GM21619 (cell line): ENCODE data around the gene LNPEP.

Experiments used
- ATAC-seq: cut with Tn5 transposase; IDR thresholded peaks from one replicate; pipeline ENCODE4 v1.9.1; 2021; ENCODE audit not compliant: unreplicated experiment

LNPEP gene

GRCh38 chr5:96995419-96995818, 59.5 kb downstream of the LNPEP start:
- ATAC-seq = no peak

DNA sequence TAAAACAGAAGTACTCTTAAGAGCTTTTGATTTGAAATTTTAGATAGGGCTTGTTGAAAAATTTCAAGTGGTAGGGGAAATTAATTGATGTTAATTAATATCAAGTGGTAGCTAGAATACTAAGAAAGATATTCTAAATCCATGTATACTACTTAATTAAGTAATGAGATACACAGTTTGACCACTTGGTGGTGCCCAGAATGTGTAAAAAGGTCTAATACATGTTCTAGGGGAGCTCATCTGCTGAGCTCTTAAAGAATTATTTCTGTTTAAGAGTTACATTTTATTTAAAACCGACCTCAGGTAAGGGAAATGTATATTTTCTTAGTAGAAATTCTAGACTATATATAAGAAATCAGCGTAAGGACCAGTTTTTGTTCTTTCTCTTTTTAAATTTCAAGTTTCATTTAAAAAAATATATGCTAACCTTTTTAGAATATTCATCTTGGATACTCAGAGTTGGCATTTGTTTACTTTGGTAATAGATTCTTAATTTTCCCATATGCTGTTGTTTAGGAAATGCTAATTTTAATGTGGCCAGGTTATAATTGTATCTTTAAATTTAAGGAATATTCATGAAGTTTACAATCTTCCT, 61.5 kb downstream of the LNPEP start:
- ATAC-seq = peak; percentile 83

DNA sequence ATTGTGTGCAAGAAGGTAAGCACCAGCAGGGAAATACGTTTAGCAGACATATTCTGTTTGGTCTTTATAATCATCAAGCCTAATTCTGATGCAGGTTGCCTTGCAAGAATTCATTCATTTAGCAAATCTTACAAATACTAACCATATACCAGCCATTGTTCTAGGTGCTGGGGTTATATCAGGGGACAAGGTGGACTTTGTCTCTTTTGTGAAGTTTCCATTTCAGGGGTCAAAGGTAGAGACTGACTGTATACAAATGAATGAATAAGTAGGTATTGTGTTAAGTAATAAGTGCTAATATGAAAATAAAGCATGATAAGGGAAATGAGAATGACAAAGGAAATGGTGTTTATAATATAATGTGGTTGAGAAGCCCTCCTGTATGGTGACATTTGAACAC, 64.0 kb downstream of the LNPEP start:
- ATAC-seq = no peak

GRCh38 chr5:97000391-97000790, 64.5 kb downstream of the LNPEP start:
- no peak for ATAC-seq

DNA sequence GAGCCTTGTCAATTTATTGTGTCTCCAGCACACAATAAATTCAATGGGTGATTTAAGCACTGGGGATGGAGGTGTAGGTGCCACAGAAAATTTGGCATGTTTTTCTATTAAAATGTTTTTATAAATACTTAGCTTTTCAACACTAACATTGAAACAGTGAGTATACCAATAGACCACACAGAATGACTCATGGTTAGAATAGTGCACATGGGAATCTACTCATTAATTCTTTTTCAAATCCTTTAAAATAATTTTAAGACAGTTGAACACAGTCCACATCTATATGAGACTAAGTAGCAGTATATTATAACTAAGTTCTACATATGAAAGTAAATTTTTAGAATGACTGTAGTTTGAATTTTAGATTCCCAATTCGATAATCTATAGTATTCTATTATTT, 67.1 kb downstream of the LNPEP start:
- ATAC-seq = no peak

GRCh38 chr5:97004423-97005060, 68.7 kb downstream of the LNPEP start:
- no peak for ATAC-seq

- no peak for ATAC-seq
Measured at GRCh38 chr5:97006454-97007060, 70.7 kb downstream of the LNPEP start.

GRCh38 chr5:97009212-97009898, 73.5 kb downstream of the LNPEP start:
- ATAC-seq = peak; percentile 61

DNA sequence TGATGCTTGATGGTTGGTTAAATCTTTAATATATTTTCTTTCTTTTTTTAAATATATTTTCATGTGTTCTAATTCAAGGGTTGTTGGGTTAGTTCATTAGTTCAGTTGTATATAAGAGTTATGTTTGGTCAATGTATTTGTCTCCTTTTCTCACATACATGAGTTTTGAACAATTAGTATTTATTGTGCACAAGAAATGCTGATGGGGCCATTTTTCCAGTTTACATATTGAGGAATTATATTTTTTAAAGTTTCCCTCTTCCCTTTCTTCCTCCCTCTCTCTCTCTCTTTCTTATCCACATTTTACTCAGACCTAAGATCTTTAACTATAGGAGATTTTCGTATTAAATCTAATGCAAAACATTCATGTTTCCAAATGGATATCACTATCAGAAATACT, 74.0 kb downstream of the LNPEP start:
- ATAC-seq = no peak

DNA sequence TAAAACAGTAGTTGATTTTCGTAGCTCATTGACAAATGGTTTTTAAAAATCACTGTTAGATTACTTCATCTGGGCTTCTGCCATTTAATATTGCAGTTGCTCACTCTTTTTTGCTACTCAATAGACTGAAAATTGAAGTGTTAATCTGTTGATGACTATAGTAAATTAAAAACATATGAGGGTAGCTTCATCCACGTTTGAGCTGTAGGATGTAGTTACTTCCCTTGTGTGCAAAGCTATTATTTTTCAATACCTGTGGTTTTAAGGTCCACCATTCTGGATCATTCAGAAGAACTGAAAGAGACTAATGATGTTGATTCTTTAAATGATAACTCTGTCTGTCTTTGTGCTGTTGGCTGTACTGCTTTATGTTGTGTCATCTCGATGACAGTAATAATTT, 74.7 kb downstream of the LNPEP start:
- ATAC-seq = no peak

DNA sequence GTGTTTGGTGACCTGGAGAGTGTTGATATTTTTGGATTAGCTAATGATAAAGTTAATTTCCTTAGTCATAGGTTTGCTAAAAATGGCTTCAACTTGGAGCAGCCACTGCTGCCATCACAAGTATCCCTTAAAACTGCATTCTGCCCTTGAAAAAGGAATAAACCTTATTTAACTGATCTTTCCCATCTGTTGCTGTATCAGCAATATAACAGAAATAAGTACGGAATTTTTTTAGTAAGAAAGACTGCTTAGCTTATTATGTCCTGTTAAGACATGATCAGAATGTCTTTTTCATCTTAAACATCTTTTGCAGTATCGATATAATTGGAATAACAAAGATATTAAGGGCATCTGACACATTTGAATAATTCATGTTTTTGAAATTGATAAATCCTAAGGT, 75.7 kb downstream of the LNPEP start:
- no peak for ATAC-seq

GRCh38 chr5:97019435-97020117, 83.7 kb downstream of the LNPEP start:
- ATAC-seq = no peak

DNA sequence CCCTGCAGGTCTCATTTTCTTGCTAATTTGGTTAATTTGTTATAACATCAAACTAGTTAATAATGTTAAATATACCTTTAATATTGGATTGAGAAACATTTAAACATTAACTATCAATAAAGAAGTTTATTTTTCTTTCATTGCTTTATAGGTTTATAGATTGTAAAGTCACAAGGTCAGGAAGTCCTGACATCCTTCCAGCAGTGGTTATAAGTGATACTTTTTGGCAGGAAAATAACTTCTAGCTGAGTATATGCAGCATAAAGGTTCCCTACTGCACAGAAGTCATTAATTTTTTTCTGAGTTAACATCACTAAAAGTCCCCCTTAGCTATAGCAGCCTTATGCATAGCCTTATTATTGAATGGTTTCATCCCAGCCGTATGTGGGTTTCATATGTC, 85.5 kb downstream of the LNPEP start:
- no peak for ATAC-seq

DNA sequence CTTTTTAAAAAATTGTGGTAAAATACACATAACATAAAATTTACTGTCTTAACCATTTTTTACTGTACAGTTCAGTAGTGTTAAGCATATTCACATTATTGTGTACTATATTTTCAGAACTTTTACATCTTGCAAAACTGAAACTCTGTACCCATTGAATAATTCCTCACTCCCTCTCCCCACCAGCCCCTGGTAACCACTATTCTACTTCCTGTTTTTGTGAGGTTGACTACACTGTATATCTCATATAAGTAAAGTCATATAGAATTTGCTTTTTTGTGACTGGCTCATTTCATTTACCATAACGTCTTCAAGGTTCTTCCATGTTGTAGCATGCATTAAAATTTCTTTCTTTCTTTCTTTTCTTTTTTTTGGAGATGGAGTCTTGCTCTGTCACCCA, 87.0 kb downstream of the LNPEP start:
- ATAC-seq = no peak

DNA sequence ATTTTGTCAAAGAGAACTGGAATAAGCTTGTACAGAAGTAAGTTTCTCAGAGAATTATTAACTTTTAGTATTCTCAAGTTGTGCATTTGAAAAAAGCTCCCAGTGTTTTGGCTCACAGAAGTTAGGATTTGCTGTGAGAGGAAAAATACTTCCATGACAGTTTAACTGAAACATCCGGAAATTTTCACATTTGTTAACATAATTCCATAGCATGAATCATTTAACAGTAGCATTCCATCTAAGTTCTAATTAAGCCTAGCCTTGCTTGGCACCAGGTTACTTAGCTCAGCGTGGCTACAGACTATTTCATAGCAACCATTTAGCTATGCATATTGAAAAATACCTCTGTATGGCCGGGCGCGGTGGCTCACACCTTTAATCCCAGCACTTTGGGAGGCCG, 90.8 kb downstream of the LNPEP start:
- ATAC-seq = no peak

- ATAC-seq = no peak
Measured at GRCh38 chr5:97037819-97038218, 101.9 kb downstream of the LNPEP start.

DNA sequence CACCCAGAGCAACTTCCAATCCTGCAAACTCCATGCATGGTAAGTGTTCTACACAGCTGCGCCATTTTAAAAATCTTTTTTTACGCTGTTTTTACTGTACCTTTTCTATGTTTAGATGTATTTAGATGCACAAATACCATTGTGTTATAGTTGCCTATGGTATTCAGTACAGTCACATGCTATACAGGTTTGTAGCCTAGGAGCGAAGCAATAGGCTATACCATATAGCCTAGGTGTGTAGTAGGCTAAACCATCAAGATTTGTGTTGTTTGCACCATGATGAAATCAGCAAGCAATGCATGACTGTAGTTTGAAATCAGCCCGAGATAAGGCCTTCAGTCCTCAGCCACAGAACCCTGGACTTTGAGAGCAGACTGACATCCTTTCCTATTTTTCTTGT, 105.4 kb downstream of the LNPEP start:
- ATAC-seq = no peak

- ATAC-seq = no peak
Measured at GRCh38 chr5:97042996-97043395, 107.1 kb downstream of the LNPEP start.

DNA sequence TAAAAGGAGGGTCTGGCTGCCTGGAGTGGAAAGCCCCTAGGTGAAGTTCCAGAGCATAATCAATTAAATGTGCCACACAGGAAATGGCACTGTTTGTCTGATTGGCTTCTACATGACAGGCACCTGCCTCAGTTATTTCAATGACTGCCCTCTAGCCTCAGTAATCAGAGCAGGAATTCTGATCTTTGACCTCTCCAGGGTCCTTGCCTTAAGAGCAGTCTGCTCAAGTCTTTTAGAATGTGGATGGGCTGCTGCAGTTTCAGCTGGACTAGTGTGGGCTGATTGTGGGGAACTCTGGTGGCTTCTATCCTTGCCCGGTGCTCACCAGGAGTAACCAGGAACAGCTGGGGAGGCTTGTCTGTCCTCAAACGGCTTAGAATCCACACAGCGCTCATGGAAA, 107.6 kb downstream of the LNPEP start:
- ATAC-seq = no peak

DNA sequence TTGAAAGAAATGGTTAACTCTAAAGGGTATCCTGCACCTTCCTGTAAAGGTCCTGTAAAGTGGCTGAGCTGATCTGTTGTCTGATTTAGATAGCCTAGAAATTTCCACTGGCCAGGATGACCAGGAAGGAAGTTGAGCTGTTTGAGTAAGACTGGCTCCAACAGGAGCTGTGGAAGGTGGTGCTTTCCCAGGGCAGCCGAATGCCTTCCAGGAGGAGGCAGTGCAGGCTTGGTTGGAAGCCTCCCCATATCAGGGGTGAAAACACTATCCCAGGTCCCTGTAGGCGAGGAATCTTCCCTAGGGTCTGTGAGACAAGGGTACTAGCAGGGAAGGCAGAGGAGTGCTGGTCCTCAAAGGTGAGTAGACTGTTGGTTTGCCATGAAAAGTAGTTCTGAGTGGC, 108.2 kb downstream of the LNPEP start:
- no peak for ATAC-seq

DNA sequence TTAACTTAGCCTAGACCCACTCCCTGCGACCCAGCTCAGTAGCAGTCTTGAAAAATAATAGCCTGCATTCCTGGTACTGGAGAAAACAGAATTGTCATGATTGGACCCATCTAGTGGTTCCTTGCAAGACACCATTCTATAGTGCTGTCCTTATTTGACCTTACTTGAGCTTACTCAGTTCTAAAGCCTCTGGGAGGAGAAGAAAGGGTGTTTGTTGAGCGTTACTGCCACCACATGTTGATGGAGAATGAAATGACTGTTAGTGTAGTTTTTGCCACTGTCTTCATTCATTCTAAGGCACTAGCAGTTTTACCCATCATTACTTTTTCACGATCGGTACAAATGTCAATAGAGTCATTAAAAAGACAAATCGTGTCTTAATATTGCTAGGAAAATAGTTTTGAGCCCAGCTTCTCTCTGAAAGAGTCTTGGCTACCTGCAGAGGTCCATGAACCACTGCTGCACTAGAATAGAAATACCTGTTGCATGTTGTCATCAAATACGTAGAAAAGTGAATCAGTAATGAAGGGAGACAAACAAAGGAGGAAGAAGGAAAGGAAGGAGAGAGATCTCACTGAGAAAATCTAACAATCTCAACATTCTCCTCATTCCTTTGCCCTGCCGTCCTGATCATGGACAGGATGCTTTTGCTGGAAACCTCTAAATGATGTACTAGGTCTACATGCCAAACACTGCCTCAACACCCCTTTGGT, 110.5 kb downstream of the LNPEP start:
- no peak for ATAC-seq
